ENCODE data around the gene USH1G.
"Not testable (repeated sequence)": the region's sequence is repeated elsewhere in the genome, so short reads cannot be mapped to it uniquely, and the experiment has no call there.

Gene USH1G

DNA sequence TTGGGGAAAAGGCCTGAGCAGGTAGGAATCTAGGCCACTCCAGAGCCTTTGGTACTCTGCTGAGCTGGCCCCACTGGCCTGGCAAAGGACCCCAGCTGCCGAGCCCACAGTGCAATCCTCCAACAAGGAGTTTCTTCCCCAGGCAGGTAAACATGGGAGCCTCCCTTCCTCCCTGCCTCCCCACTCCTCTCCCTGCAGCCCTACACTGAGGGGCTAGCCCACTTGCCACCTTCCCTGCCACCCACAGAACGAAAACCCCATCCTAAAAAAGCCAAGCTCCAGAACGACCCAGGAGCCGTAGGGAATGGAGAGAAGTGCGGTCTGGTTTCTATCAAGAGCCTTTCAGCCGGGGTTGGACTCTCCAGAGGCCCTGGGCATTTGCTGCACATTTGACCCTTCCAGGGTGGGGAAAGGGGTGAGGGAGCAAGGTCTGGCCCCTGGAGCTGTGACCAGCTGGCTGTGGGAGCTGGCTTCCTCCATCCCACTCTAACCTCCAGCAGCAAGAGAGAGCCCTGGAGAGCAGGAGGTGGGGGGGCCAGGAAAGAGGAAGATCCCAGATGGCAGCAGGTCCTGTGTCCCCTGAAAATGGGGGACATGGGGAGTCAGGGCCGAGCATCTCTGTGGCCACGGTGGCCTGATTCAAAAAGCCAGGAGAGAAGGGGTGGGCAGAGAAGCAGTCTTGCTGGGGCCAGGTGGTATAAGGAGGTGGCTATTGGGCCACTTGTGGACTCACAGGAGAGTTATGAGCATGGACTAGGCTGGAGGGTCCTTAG lies 48.2 kb upstream of the USH1G start:
- no peak overlapping the region for H3K27ac ChIP-seq (ENCODE audit: low read length)
- H3K4me3 ChIP-seq (ENCODE audit: low read length), result no peak overlapping the region
- H3K36me3 ChIP-seq (replicated peaks; ENCODE audit: insufficient read depth, low read length), result no peaks in the 10 kb centered on the region
- no peak overlapping the region for H2AFZ ChIP-seq (ENCODE audit: low read length)
- no peaks in the 10 kb centered on the region for H3F3A ChIP-seq (ENCODE audit: insufficient read depth, low read length)
- DNase-seq, result no peak
- H3K4me1 ChIP-seq (ENCODE audit: low read length), result no peaks in the 10 kb centered on the region; the same call in 1 of the 2 replicates
- H3K9ac ChIP-seq (ENCODE audit: low read length), result no peak overlapping the region
- peaks cover 46% of the 10 kb centered on the region for H3K27me3 ChIP-seq (replicated peaks; ENCODE audit: insufficient read depth, low read length)
- no peaks in the 10 kb centered on the region for H3K9me2 ChIP-seq (replicated peaks; ENCODE audit: insufficient read depth, low read length)
- H4K20me1 ChIP-seq (ENCODE audit: insufficient read depth, low read length), result no peaks in the 10 kb centered on the region
- no peak for TF ChIP-seq EZH2 (optimal IDR thresholded peaks at IDR 0.05; ENCODE audit: low read depth, low read length)
- H3K79me2 ChIP-seq (ENCODE audit: low read length), result no peaks in the 10 kb centered on the region
- no peaks in the 10 kb centered on the region for H3K9me3 ChIP-seq (replicated peaks; ENCODE audit: insufficient read depth, low read length)
- H3K4me2 ChIP-seq (ENCODE audit: low read depth, low read length), result no peak overlapping the region

DNA sequence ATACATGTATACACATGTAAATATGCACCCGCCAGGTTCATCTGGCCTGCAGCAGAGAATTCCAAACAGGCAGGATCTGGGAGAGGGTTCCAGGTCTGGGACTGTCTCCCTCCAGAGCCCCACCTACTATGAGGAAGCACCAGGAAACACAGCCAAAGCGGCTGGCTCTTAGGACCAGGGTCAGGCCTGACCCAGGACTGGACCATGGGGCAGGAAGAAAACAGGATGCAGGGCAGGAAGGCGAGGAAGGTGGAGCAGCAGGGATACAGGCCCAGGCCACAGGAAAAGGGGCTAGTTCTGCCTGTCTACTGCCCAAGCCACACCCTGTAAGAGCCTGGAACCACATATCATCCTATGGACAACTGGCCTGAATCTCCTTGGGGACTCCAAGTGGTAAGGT lies 47.3 kb upstream of the USH1G start:
- DNase-seq, result no peak

DNA sequence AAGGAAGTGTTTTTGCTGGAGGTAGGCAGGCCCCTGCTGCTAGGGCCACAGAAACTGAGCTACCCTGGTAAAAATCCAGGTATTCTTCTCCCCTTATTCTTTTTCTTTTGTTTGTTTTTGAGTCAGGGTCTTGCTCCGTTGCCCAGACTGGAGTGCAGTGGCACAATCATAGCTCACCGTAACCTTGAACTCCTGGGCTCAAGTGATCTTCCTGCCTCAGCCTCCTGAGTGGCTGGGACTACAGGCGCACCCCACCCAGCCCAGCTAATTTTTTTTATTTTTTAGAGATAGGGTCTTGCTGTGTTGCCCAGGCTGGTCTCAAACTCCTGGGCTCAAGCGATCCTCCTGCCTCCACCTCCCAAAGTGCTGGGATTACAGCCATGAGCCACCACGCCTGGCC lies 46.4 kb upstream of the USH1G start:
- not testable (repeated sequence) for H3K4me1 ChIP-seq (ENCODE audit: low read length); H3F3A ChIP-seq (ENCODE audit: insufficient read depth, low read length); H3K27ac ChIP-seq (ENCODE audit: low read length); H3K79me2 ChIP-seq (ENCODE audit: low read length); H3K4me2 ChIP-seq (ENCODE audit: low read depth, low read length); DNase-seq; H4K20me1 ChIP-seq (ENCODE audit: insufficient read depth, low read length); H3K4me3 ChIP-seq (ENCODE audit: low read length); H3K9ac ChIP-seq (ENCODE audit: low read length); H3K9me3 ChIP-seq (replicated peaks; ENCODE audit: insufficient read depth, low read length); H3K9me2 ChIP-seq (replicated peaks; ENCODE audit: insufficient read depth, low read length); H2AFZ ChIP-seq (ENCODE audit: low read length); H3K36me3 ChIP-seq (replicated peaks; ENCODE audit: insufficient read depth, low read length)
- H3K27me3 ChIP-seq (replicated peaks; ENCODE audit: insufficient read depth, low read length), result peaks cover 36% of the 10 kb centered on the region

More for the DNA sequence above, 47.3 kb upstream of the USH1G start:
- Histone ChIP-seq H3K27ac (ENCODE audit: low read length) (no peak overlapping the region), H3K36me3 (replicated peaks; ENCODE audit: insufficient read depth, low read length) (no peaks in the 10 kb centered on the region), H3K4me3 (ENCODE audit: low read length) (no peak overlapping the region), H3K4me2 (ENCODE audit: low read depth, low read length) (no peak overlapping the region), H3K27me3 (replicated peaks; ENCODE audit: insufficient read depth, low read length) (peaks cover 38% of the 10 kb centered on the region), H3K79me2 (ENCODE audit: low read length) (no peaks in the 10 kb centered on the region), H3K9me2 (replicated peaks; ENCODE audit: insufficient read depth, low read length) (no peaks in the 10 kb centered on the region), H3F3A (ENCODE audit: insufficient read depth, low read length) (no peaks in the 10 kb centered on the region), H3K9ac (ENCODE audit: low read length) (no peak overlapping the region), H3K4me1 (ENCODE audit: low read length) (no peaks in the 10 kb centered on the region; the same call in 1 of the 2 replicates), H3K9me3 (replicated peaks; ENCODE audit: insufficient read depth, low read length) (no peaks in the 10 kb centered on the region), H4K20me1 (ENCODE audit: insufficient read depth, low read length) (no peaks in the 10 kb centered on the region), H2AFZ (ENCODE audit: low read length) (no peak overlapping the region)
- no peak for TF ChIP-seq EZH2phosphoT487 (IDR thresholded peaks at IDR 0.05; ENCODE audit: low read length)
- TF ChIP-seq, protein P1, sequence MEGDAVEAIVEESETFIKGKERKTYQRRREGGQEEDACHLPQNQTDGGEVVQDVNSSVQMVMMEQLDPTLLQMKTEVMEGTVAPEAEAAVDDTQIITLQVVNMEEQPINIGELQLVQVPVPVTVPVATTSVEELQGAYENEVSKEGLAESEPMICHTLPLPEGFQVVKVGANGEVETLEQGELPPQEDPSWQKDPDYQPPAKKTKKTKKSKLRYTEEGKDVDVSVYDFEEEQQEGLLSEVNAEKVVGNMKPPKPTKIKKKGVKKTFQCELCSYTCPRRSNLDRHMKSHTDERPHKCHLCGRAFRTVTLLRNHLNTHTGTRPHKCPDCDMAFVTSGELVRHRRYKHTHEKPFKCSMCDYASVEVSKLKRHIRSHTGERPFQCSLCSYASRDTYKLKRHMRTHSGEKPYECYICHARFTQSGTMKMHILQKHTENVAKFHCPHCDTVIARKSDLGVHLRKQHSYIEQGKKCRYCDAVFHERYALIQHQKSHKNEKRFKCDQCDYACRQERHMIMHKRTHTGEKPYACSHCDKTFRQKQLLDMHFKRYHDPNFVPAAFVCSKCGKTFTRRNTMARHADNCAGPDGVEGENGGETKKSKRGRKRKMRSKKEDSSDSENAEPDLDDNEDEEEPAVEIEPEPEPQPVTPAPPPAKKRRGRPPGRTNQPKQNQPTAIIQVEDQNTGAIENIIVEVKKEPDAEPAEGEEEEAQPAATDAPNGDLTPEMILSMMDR (IDR thresholded peaks at IDR 0.05; ENCODE audit: low read length), result no peak
- TF ChIP-seq EZH2 (optimal IDR thresholded peaks at IDR 0.05; ENCODE audit: low read depth, low read length), result no peak

DNA sequence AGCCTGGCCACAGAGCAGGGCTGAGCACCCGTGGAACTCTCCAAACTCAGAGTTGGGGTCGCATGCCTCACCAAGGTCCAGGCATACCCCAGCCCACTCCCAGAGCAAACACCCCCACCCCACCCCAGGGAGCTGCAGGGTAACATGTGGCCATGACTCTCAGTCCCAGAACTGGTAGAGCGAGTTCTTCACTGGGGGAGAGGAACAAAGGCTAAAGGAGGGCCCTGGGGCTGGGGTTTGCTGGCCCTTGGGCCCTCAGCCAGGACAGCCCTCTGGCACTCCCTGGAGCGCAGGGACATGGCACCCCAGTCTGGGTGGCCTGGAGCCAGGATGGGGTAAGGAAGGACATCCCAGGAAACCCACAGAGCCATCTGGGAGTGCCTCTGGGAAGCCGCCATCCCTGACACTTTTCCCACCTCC lies 45.3 kb upstream of the USH1G start:
- Histone ChIP-seq H3K4me1 (ENCODE audit: low read length) (no peaks in the 10 kb centered on the region; the same call in 1 of the 2 replicates), H3K9me3 (replicated peaks; ENCODE audit: insufficient read depth, low read length) (no peaks in the 10 kb centered on the region), H3K9ac (ENCODE audit: low read length) (no peak overlapping the region), H4K20me1 (ENCODE audit: insufficient read depth, low read length) (no peaks in the 10 kb centered on the region), H3K9me2 (replicated peaks; ENCODE audit: insufficient read depth, low read length) (no peaks in the 10 kb centered on the region), H2AFZ (ENCODE audit: low read length) (no peak overlapping the region), H3F3A (ENCODE audit: insufficient read depth, low read length) (no peaks in the 10 kb centered on the region), H3K36me3 (replicated peaks; ENCODE audit: insufficient read depth, low read length) (no peaks in the 10 kb centered on the region), H3K27ac (ENCODE audit: low read length) (no peak overlapping the region), H3K79me2 (ENCODE audit: low read length) (no peaks in the 10 kb centered on the region), H3K4me2 (ENCODE audit: low read depth, low read length) (no peak overlapping the region), H3K4me3 (ENCODE audit: low read length) (no peak overlapping the region), H3K27me3 (replicated peaks; ENCODE audit: insufficient read depth, low read length) (peaks cover 26% of the 10 kb centered on the region)
- TF ChIP-seq EZH2 (optimal IDR thresholded peaks at IDR 0.05; ENCODE audit: low read depth, low read length), result no peak
- TF ChIP-seq, protein P1 (IDR thresholded peaks at IDR 0.05; ENCODE audit: low read length), result no peak
- TF ChIP-seq EZH2phosphoT487 (IDR thresholded peaks at IDR 0.05; ENCODE audit: low read length), result no peak
- no peak for DNase-seq

All from MM.1S (cell line).